IPS-15b (cell line): ENCODE results near the gene BOD1L1.

Source experiments
- H3K27me3 ChIP-seq: one replicate; pipeline ENCODE4 v1.6.1; 2013; ENCODE audit warnings: low read length; ENCODE audit not compliant: control insufficient read depth, insufficient read depth
- H3K36me3 ChIP-seq: one replicate; pipeline ENCODE4 v1.6.1; 2013; ENCODE audit warnings: low read length; ENCODE audit not compliant: control insufficient read depth, insufficient read depth
- H3K4me1 ChIP-seq: one replicate; pipeline ENCODE4 v1.6.1; 2013; ENCODE audit warnings: mild to moderate bottlenecking, low read length; ENCODE audit not compliant: control insufficient read depth, insufficient read depth
- H3K4me3 ChIP-seq: one replicate; pipeline ENCODE4 v1.5.1; 2013; ENCODE audit warnings: low read depth, low read length
- H3K9ac ChIP-seq: one replicate; pipeline ENCODE4 v1.6.1; 2013; ENCODE audit warnings: low read depth, mild to moderate bottlenecking, low read length
- H3K9me3 ChIP-seq: one replicate; pipeline ENCODE4 v1.6.1; 2013; ENCODE audit warnings: mild to moderate bottlenecking, low read length; ENCODE audit not compliant: control insufficient read depth, insufficient read depth

BOD1L1 gene

DNA sequence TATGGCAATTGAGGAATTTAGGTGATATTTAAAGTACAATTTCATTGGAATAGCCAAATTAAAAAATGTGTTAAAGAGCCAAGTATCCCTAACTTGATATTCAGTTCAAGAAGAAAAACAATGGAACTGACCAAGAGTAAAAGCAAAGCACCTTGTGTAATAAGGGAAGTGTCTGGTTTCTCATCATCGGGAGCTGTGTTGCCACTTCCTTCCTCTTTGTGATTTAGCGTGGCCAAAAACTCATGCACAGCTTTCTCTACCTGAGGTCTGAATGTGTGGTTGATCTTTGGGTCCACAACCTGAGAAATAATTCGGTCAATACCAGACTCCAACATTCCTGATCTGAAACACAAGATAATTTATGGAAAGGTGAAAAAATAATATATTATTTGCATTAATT lies 12.4 kb downstream of the BOD1L1 start:
- Histone ChIP-seq H3K9me3 (no peaks in the 10 kb centered on the region), H3K9ac (no peak overlapping the region), H3K27me3 (no peaks in the 10 kb centered on the region), H3K4me1 (peaks cover 3% of the 10 kb centered on the region), H3K36me3 (peaks cover 9% of the 10 kb centered on the region), H3K4me3 (no peak overlapping the region)

GRCh38 chr4:13612569-13612968 lies 15.0 kb downstream of the BOD1L1 start:
- H3K27me3 ChIP-seq = no peaks in the 10 kb centered on the region
- H3K9ac ChIP-seq = no peak overlapping the region
- H3K36me3 ChIP-seq = peaks cover 9% of the 10 kb centered on the region
- no peaks in the 10 kb centered on the region for H3K9me3 ChIP-seq
- H3K4me3 ChIP-seq = no peak overlapping the region
- H3K4me1 ChIP-seq = no peaks in the 10 kb centered on the region

DNA sequence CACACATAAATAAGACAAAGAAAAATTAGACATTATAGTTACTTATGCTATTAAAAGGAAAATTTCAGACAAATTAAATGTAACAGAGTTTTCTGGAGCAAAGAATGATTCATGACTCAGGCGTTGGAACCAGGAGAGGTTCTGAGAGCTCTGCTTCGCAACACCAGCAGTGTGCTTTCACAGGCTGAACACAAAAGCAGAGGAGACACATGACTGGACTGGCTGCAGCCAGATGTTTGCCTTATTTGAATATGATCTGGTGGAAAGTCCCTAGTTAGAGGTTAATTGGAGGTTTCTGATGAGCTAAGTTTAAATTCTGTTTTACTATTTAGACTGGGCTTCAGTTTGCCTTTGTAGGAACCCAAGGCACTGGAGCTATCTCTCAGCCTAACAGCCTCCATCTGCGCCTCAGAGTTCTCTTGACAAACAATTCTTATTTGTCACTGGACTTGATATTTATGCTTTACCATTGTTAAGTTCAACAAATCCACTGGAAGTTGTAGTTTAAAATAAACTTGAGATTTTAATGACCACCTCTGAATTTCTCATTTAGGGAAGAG lies 16.2 kb downstream of the BOD1L1 start:
- Histone ChIP-seq H3K4me1 (no peaks in the 10 kb centered on the region), H3K36me3 (peaks cover 9% of the 10 kb centered on the region), H3K9ac (no peak overlapping the region), H3K4me3 (no peak overlapping the region), H3K27me3 (no peaks in the 10 kb centered on the region), H3K9me3 (no peaks in the 10 kb centered on the region)

- no peaks in the 10 kb centered on the region for H3K9me3 ChIP-seq
- H3K9ac ChIP-seq = no peak overlapping the region
- no peak overlapping the region for H3K4me3 ChIP-seq
- H3K36me3 ChIP-seq = peaks cover 18% of the 10 kb centered on the region
- H3K27me3 ChIP-seq = no peaks in the 10 kb centered on the region
- no peaks in the 10 kb centered on the region for H3K4me1 ChIP-seq
Measured at GRCh38 chr4:13605330-13605729, 22.2 kb downstream of the BOD1L1 start.

- Histone ChIP-seq H3K36me3 (peaks cover 18% of the 10 kb centered on the region), H3K4me1 (no peaks in the 10 kb centered on the region), H3K9me3 (no peaks in the 10 kb centered on the region), H3K27me3 (no peaks in the 10 kb centered on the region), H3K9ac (no peak overlapping the region), H3K4me3 (no peak overlapping the region)
Measured at GRCh38 chr4:13601848-13602247, 25.7 kb downstream of the BOD1L1 start.

- Histone ChIP-seq H3K4me3 (no peak overlapping the region), H3K36me3 (peaks cover 18% of the 10 kb centered on the region), H3K27me3 (no peaks in the 10 kb centered on the region)
Measured at GRCh38 chr4:13601048-13601447, 26.5 kb downstream of the BOD1L1 start.

DNA sequence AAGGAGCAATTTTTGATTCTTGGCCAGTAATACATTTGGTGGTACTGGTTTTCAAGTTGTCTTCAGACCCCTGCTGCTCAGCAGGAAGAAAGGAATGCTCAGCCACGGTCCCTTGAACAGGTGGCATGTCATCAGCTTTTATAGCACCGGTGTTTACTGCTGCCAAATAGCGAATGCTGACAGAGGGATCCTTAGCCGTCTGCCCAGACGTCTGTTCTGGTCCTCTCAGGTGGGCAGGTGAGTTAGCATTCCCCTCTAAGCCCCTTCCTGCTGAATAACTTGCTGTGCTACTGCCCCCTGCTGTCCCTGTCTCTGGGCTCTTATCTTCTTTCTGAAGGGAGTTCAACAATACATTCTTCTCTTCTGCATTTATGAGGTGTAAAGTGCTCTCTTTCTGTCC lies 28.4 kb downstream of the BOD1L1 start:
- H3K27me3 ChIP-seq = no peaks in the 10 kb centered on the region
- peaks cover 17% of the 10 kb centered on the region for H3K36me3 ChIP-seq
- no peak overlapping the region for H3K9ac ChIP-seq
- no peak overlapping the region for H3K4me3 ChIP-seq
- H3K9me3 ChIP-seq = no peaks in the 10 kb centered on the region
- no peaks in the 10 kb centered on the region for H3K4me1 ChIP-seq

More at GRCh38 chr4:13601048-13601447, 26.5 kb downstream of the BOD1L1 start:
- no peaks in the 10 kb centered on the region for H3K9me3 ChIP-seq
- H3K9ac ChIP-seq = no peak overlapping the region
- H3K4me1 ChIP-seq = no peaks in the 10 kb centered on the region

DNA sequence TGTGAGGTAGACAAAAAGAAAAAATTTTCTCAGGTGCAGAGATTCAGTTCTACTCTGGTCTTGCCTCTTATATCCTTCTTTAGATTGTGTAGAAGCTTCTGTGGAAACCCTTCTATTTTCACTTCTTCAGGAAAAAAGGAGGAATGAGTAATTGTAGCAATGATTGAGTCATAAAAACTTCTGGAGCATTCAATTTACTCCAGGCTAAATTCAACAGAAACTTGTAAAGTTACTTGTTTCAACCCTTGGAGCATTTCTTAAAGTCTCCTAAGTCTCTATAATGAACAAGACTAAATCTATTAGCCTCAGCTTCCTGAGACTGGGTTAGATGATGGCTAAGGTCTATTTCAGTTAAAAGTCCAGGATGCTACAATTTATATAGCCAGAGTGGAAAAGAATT lies 29.9 kb downstream of the BOD1L1 start:
- Histone ChIP-seq H3K27me3 (no peaks in the 10 kb centered on the region), H3K9ac (no peak overlapping the region), H3K4me1 (no peaks in the 10 kb centered on the region), H3K4me3 (no peak overlapping the region), H3K36me3 (peaks cover 11% of the 10 kb centered on the region), H3K9me3 (no peaks in the 10 kb centered on the region)

DNA sequence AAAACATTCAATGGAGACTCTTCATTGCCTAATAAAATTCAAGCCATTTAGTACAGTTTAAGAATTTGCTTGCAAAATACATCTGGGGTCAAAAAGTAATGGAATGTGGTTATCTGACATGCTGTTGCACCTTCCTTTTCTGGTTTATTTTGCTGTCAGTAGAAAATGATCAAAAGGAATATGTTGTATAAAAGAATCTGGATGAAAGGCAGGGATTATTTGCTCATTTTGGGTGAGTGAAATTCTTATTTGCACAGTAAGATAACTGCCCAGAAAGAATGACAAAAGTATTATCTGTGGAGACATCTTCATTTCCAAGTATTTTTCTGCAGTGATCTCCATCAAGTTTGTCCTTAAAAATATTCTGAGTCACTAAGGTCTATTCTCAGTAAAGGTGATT lies 30.4 kb downstream of the BOD1L1 start:
- H3K36me3 ChIP-seq = peaks cover 12% of the 10 kb centered on the region
- no peak overlapping the region for H3K9ac ChIP-seq
- H3K9me3 ChIP-seq = no peaks in the 10 kb centered on the region
- no peaks in the 10 kb centered on the region for H3K4me1 ChIP-seq
- H3K27me3 ChIP-seq = no peaks in the 10 kb centered on the region
- H3K4me3 ChIP-seq = no peak overlapping the region

DNA sequence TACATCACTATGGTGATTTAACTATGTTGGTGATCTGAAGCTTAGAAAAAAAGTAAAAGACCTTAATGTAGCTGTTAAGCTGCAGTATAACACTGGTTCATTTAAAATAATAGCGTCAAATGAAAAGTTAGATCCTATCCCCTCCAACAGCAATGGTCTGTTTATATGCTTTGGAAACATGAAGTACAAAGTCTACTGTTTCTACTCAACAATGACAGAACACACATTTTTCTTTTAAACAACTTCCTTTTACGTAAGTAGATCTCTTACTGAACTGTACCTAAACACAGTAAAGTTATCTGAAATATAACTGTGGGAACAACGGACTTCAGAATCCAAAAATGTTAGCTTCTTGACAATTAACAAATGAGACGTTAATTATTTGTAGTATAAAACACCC lies 35.3 kb downstream of the BOD1L1 start:
- Histone ChIP-seq H3K9ac (no peak overlapping the region), H3K4me1 (no peaks in the 10 kb centered on the region), H3K9me3 (no peaks in the 10 kb centered on the region), H3K36me3 (peaks cover 9% of the 10 kb centered on the region), H3K4me3 (no peak overlapping the region), H3K27me3 (no peaks in the 10 kb centered on the region)

- H3K4me3 ChIP-seq = no peak overlapping the region
- no peak overlapping the region for H3K9ac ChIP-seq
- peaks cover 9% of the 10 kb centered on the region for H3K36me3 ChIP-seq
- H3K9me3 ChIP-seq = no peaks in the 10 kb centered on the region
- H3K27me3 ChIP-seq = no peaks in the 10 kb centered on the region
- no peaks in the 10 kb centered on the region for H3K4me1 ChIP-seq
Measured at GRCh38 chr4:13590766-13591165, 36.8 kb downstream of the BOD1L1 start.

DNA sequence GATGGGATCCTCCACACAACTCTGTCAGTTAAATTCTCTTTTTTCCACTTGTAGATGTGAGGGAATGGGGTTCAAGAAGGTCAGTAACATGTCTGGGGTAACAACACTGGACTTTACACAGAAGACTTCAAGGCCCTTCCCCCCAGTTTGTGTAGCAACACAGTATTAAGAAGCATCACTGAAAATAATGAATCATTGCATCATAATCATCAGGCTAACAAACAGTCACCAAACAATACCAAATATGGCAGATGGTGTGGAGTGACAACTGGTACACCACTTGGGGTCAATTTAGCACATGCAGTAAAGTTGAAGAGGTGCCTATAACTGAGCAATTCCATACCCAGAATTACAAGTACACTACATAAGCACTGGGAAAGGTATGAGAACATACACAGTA lies 38.6 kb downstream of the BOD1L1 start:
- Histone ChIP-seq H3K9ac (no peak overlapping the region), H3K4me1 (no peaks in the 10 kb centered on the region), H3K27me3 (no peaks in the 10 kb centered on the region), H3K9me3 (no peaks in the 10 kb centered on the region), H3K4me3 (no peak overlapping the region), H3K36me3 (peaks cover 6% of the 10 kb centered on the region)
